Ishikawa (cell line): ENCODE data around the gene RIPOR1.

Experiments used
- CEBPB ChIP-seq: IDR thresholded peaks from 2 replicates; pipeline ENCODE4 v1.6.1; 2012
- CREB1 ChIP-seq: IDR thresholded peaks from 2 replicates; pipeline ENCODE4 v1.6.1; 2012; ENCODE audit warnings: low read depth
- EGR1 ChIP-seq: IDR thresholded peaks from 2 replicates; pipeline ENCODE4 v1.6.1; 2012
- EP300 ChIP-seq: IDR thresholded peaks from 2 replicates; pipeline ENCODE4 v1.6.1; 2012; ENCODE audit warnings: borderline replicate concordance
- FOXM1 ChIP-seq: IDR thresholded peaks from 2 replicates; pipeline ENCODE4 v1.6.1; 2012; ENCODE audit warnings: low read depth, borderline replicate concordance
- MAX ChIP-seq: IDR thresholded peaks from 2 replicates; pipeline ENCODE4 v1.6.1; 2012
- NFIC ChIP-seq: IDR thresholded peaks from 2 replicates; pipeline ENCODE4 v1.6.1; 2012
- RAD21 ChIP-seq: IDR thresholded peaks from 2 replicates; pipeline ENCODE4 v1.6.1; 2012; ENCODE audit warnings: low read depth
- TAF1 ChIP-seq: IDR thresholded peaks from 2 replicates; pipeline ENCODE4 v1.6.1; 2012; ENCODE audit warnings: low read depth, mild to moderate bottlenecking
- TCF12 ChIP-seq: IDR thresholded peaks from 2 replicates; pipeline ENCODE4 v1.6.1; 2012; ENCODE audit warnings: low read depth
- TEAD4 ChIP-seq: IDR thresholded peaks from 2 replicates; pipeline ENCODE4 v1.6.1; 2012
- USF1 ChIP-seq: IDR thresholded peaks from 2 replicates; pipeline ENCODE4 v1.6.1; 2012
- YY1 ChIP-seq: IDR thresholded peaks from 2 replicates; pipeline ENCODE4 v1.6.1; 2012; ENCODE audit warnings: low read depth
- ZBTB7A ChIP-seq: IDR thresholded peaks from 2 replicates; pipeline ENCODE4 v1.6.1; 2012; ENCODE audit warnings: low read depth
- TF ChIP-seq, protein P1 (sequence below): IDR thresholded peaks from 2 replicates; pipeline ENCODE4 v1.6.1; 2012; ENCODE audit warnings: low read depth, mild to moderate bottlenecking

Gene RIPOR1

DNA sequence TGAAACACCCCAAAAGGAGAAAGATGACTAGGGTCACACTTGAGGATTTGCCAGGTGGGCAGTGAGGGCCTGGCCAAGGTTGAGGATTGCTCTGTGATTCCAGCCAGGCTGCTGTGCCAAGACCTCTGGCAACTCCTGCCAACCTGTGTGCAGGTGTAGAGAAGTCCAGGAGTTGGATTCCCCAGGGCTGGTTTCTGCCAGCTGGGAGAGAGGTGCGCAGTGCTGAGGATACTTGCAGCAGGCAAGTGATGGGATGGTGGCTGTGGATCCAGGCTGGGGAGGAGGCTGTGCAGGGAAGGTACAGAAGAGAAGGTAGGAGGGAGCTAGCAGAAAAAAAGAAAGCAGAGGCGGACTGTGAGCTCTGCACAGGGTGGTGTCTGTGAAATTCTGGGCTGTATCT, 6.6 kb downstream of the RIPOR1 start:
- TF ChIP-seq, protein P1, sequence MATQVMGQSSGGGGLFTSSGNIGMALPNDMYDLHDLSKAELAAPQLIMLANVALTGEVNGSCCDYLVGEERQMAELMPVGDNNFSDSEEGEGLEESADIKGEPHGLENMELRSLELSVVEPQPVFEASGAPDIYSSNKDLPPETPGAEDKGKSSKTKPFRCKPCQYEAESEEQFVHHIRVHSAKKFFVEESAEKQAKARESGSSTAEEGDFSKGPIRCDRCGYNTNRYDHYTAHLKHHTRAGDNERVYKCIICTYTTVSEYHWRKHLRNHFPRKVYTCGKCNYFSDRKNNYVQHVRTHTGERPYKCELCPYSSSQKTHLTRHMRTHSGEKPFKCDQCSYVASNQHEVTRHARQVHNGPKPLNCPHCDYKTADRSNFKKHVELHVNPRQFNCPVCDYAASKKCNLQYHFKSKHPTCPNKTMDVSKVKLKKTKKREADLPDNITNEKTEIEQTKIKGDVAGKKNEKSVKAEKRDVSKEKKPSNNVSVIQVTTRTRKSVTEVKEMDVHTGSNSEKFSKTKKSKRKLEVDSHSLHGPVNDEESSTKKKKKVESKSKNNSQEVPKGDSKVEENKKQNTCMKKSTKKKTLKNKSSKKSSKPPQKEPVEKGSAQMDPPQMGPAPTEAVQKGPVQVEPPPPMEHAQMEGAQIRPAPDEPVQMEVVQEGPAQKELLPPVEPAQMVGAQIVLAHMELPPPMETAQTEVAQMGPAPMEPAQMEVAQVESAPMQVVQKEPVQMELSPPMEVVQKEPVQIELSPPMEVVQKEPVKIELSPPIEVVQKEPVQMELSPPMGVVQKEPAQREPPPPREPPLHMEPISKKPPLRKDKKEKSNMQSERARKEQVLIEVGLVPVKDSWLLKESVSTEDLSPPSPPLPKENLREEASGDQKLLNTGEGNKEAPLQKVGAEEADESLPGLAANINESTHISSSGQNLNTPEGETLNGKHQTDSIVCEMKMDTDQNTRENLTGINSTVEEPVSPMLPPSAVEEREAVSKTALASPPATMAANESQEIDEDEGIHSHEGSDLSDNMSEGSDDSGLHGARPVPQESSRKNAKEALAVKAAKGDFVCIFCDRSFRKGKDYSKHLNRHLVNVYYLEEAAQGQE, result no peak
- TF ChIP-seq TEAD4, result no peak
- no peak for TF ChIP-seq CREB1
- no peak for TF ChIP-seq TAF1
- TF ChIP-seq TCF12, result no peak
- TF ChIP-seq EGR1, result no peak

DNA sequence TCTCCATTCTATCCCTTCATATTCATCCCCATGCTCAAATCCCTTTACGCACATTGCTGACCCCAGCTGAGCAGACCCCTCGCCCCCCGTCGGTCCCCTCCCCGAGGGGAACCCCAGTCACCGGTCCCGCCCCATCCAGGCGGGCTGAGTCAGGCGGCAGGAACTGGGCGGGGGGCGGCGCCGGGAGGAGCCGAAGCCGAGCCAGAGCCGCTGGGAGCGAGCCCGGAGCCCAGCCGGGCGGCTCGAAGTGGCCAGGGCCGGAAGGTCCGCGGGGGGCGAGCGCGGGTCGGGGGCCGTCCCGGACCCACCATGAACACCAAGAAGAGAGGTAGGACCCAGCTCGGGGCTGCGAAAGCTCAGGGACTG, 8.6 kb downstream of the RIPOR1 start:
- TF ChIP-seq EP300 (no peak), ZBTB7A (peak; percentile 79; the same call in 1 of the 2 replicates), TEAD4 (no peak)

DNA sequence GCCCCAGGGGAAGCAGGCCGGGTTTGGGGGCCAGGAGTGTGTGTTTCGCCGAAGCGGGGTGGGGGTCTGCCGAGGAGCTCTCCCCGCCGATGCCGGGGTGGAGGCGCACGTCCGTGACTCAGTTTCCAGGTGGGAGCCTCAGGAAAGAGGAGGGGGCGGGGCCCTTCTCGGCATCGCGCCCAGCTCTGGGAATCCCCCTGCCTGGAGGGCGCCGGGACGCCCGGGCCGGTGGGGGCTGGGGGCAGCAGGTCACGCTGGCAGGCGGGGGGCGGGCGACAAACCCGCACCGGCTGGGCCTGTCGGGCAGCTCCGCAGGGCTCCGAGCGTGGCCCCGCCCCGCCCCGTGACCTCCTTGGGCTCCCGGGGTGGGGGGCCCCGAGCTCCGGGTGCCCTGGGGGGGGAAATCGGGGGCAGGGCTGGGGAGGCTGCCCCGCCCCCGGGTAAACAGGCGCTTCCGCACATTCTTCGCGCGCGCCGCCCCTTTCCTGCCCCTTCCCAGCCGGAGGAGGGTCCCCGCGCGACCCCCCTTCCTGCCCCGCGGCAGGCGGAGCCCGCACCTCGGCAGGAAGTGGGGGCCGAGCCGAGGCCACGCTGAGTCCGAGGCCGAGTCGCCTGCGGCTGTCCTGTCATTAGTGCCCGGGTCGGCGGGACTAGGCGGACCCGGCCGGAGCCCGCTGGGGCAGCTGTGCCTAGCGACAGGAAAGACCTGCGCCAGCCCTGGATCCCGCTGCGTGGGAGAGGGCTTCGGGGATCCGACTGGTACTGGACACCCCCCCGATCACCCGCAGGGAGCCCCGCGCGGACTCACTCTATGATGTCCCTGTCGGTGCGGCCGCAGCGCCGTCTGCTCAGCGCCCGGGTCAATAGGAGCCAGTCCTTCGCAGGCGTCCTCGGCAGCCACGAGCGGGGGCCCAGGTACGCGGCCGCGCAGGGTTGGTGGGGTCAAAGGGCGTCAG, 9.3 kb downstream of the RIPOR1 start:
- TF ChIP-seq CEBPB, result no peak
- TF ChIP-seq NFIC, result no peak; the same call in 1 of the 2 replicates
- TF ChIP-seq RAD21, result no peak
- no peak; the same call in none of the 2 replicates for TF ChIP-seq TAF1
- 0 out of 2 replicates have a peak, but pooled peaks have one; percentile 25 for TF ChIP-seq EP300
- TF ChIP-seq ZBTB7A, result peak; percentile 99
- TF ChIP-seq EGR1, result no peak
- TF ChIP-seq TCF12, result peak; percentile 49; the same call in 1 of the 2 replicates
- TF ChIP-seq TEAD4, result peak; percentile 30; the same call in 1 of the 2 replicates
- TF ChIP-seq FOXM1, result no peak
- TF ChIP-seq YY1, result no peak
- TF ChIP-seq CREB1, result no peak
- TF ChIP-seq MAX, result peak; percentile 46; the same call in 1 of the 2 replicates
- peak; percentile 52 for TF ChIP-seq USF1
- TF ChIP-seq, protein P1, result no peak

DNA sequence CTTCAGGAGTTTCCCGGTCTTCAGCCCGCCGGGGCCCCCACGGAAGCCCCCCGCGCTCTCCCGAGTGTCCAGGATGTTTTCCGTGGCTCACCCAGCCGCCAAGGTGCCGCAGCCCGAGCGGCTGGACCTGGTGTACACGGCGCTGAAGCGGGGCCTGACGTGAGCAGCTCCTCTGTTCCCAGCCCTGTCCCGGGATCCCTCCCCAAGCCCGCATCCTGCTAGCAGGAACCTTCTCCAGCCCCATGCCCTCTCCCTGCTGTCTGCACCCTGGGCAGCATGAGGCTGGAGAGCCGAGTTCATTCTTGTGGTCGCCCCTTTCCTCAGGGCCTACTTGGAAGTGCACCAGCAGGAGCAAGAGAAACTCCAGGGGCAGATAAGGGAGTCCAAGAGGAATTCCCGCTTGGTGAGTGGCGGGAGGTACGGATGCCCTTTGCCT, 10.1 kb downstream of the RIPOR1 start:
- no peak for TF ChIP-seq USF1
- TF ChIP-seq MAX, result no peak
- TF ChIP-seq EP300, result no peak

DNA sequence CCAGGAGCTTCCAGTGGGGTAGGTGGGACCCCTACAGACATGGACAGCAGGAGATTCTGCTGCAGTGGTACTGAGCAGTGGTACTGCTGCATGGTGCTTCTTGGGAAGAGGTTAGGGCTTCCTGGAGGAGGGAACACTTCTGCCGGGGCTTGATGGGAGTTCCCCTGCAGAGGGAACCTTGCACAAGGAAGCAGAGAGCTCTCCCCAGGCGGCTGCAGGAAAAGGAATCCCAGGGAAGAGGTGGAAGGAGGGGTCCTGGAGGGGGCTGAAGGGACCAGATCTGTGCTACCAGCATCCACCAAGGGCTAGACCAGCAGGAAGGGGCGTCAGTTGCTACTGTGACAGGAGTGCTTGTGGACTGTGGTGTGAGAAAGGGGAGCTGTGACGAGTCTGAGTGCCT, 10.6 kb downstream of the RIPOR1 start:
- TF ChIP-seq TEAD4 (no peak), MAX (no peak), FOXM1 (no peak), EGR1 (no peak), RAD21 (no peak), TCF12 (no peak), CREB1 (no peak), CEBPB (no peak), NFIC (no peak), EP300 (no peak), USF1 (no peak), YY1 (no peak), ZBTB7A (no peak), TAF1 (no peak)
- TF ChIP-seq, protein P1, result no peak
